ENCODE measurements around the gene CEACAM19. TPM values are rescaled to one million over a fixed set of nuclear protein-coding genes. Genes with fewer than 3 reads are reported as not detected.
"Not testable (repeated sequence)": the region's sequence is repeated elsewhere in the genome, so short reads cannot be mapped to it uniquely, and the experiment has no call there.

Gene CEACAM19
- total RNA-seq, 1 donor from 2014 or later: 25.8 TPM

DNA sequence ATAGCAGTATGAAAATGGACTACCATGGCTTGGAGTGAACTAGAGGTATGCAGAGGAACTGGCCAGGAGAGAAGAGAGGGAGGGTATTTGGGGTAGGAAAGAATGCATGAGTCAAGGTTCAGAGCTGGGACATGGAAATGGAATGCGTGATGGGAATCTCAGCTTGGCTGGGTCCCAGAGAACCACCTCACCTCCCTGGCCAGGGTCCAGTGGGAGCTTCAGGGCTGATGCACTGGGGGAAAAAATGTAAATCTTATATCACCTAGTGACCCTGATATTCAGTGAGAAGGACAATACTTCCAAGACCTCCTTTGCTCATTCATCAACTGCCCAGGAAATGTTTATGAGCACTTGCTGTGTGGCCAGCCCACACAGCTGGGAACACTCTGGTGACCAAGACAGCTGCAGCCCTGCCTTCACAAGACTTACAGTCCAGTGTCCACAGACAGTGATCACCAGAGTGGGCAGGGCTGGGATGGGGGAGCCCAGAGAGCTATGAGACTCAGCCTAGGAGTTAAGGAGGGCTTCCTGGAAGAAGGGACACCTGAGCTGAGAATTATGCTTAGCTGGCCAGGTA is 45.1 kb upstream of the CEACAM19 start:
- H3K4me1 Mint-ChIP-seq (ENCODE audit: low read depth): peaks cover 1% of the 10 kb centered on the region
- no peaks in the 10 kb centered on the region for H3K9me3 Mint-ChIP-seq (ENCODE audit: low read depth)
- H3K27me3 Mint-ChIP-seq: no peaks in the 10 kb centered on the region
- DNase-seq (ENCODE audit: low spot score, unreplicated experiment): no peak
- H3K27ac Mint-ChIP-seq: peak overlapping the region; percentile 29
- H3K4me3 Mint-ChIP-seq (ENCODE audit: low read depth): no peak overlapping the region
- peaks cover 5% of the 10 kb centered on the region for H3K36me3 Mint-ChIP-seq (ENCODE audit: insufficient read depth)
- TF ChIP-seq, protein P1, sequence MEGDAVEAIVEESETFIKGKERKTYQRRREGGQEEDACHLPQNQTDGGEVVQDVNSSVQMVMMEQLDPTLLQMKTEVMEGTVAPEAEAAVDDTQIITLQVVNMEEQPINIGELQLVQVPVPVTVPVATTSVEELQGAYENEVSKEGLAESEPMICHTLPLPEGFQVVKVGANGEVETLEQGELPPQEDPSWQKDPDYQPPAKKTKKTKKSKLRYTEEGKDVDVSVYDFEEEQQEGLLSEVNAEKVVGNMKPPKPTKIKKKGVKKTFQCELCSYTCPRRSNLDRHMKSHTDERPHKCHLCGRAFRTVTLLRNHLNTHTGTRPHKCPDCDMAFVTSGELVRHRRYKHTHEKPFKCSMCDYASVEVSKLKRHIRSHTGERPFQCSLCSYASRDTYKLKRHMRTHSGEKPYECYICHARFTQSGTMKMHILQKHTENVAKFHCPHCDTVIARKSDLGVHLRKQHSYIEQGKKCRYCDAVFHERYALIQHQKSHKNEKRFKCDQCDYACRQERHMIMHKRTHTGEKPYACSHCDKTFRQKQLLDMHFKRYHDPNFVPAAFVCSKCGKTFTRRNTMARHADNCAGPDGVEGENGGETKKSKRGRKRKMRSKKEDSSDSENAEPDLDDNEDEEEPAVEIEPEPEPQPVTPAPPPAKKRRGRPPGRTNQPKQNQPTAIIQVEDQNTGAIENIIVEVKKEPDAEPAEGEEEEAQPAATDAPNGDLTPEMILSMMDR (IDR thresholded peaks at IDR 0.05; ENCODE audit: unreplicated experiment): no peak

DNA sequence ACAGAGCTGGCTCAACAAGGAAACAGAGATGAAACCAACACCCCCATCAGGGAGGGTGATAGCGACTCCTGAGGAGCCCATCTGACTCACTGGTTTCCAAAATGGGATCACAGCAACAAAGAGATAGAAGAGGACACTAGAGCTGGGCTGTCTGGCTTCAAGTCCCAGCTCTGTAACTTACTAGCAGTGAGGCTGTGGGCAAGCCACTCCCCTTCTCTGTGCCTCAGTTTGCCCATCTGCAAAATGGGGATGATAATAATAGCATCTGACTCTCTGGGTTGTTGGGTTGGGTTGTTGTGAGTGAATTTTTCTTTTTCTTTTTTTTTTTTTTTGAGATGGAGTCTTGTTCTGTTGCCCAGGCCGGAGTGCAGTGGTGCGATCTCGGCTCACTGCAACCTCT is 43.7 kb upstream of the CEACAM19 start:
- Mint-ChIP-seq H3K4me1 (ENCODE audit: low read depth) (peaks cover 1% of the 10 kb centered on the region), H3K9me3 (ENCODE audit: low read depth) (no peaks in the 10 kb centered on the region), H3K27me3 (no peaks in the 10 kb centered on the region), H3K36me3 (ENCODE audit: insufficient read depth) (peaks cover 5% of the 10 kb centered on the region), H3K4me3 (ENCODE audit: low read depth) (no peak overlapping the region), H3K27ac (no peak overlapping the region)
- DNase-seq (ENCODE audit: low spot score, unreplicated experiment): no peak
- TF ChIP-seq, protein P1 (IDR thresholded peaks at IDR 0.05; ENCODE audit: unreplicated experiment): no peak

DNA sequence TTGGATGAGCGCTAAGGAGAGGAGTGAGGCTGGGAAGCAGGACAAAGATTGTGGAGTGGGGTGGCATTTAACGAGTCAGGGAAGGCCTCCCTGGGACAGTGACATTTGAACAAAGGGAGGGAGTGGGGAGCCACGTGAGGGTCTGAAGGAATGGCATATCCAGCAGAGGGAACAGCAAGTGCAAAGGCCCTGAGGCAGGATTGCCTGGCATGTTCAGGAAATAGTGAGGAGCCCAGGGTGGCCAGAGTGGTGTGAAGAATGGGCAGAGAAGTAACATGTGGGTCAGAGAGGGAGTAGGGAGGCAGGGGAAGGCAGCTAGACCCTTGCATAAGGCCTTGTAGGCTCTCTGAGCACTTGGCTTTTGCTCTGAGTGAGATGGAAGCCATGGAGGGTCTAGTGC is 42.5 kb upstream of the CEACAM19 start:
- Mint-ChIP-seq H3K36me3 (ENCODE audit: insufficient read depth) (peaks cover 5% of the 10 kb centered on the region), H3K27ac (no peak overlapping the region), H3K27me3 (no peaks in the 10 kb centered on the region), H3K4me1 (ENCODE audit: low read depth) (peaks cover 8% of the 10 kb centered on the region), H3K9me3 (ENCODE audit: low read depth) (no peaks in the 10 kb centered on the region), H3K4me3 (ENCODE audit: low read depth) (no peak overlapping the region)
- TF ChIP-seq, protein P1 (IDR thresholded peaks at IDR 0.05; ENCODE audit: unreplicated experiment): no peak
- no peak for DNase-seq (ENCODE audit: low spot score, unreplicated experiment)

DNA sequence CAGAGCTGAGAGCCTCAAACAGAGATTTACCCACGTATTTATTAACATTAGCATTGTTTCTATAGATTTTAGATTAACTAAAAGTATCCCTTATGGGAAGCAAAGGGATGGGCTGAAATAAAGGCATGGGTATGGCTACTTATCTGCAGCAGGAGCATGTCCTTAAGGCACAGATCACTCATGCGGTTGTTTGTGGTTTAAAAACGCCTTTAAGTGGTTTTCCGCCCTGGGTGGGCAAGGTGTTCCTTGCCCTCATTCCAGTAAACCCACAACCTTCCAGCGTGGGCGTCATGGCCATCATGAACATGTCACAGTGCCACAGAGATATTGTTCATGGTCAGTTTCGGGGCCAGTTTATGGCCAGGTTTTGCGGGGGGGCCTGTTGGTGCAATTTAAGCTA is 39.7 kb upstream of the CEACAM19 start:
- H3K4me1 Mint-ChIP-seq (ENCODE audit: low read depth): peaks cover 23% of the 10 kb centered on the region
- not testable (repeated sequence) for H3K27me3 Mint-ChIP-seq; H3K27ac Mint-ChIP-seq; H3K36me3 Mint-ChIP-seq (ENCODE audit: insufficient read depth); H3K9me3 Mint-ChIP-seq (ENCODE audit: low read depth); H3K4me3 Mint-ChIP-seq (ENCODE audit: low read depth); DNase-seq (ENCODE audit: low spot score, unreplicated experiment)

DNA sequence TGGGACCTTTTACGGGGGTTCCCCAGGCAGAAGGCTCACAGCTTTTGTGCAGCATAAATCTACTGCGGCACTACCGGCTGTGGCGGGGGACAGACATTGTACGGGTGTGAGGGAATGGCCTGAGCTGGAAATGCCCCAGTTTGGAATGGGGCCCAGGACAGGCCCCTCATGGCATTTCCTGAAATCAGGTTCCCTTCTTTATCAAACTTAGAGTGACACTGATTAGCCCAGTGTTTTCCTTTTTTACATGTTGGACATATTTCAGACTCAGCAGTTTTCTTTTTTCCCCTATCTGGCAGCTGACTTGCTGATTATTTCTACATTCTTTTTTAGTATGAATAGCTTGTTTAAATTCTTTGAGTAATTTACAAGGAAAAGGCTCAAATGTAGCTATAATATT is 37.2 kb upstream of the CEACAM19 start:
- DNase-seq (ENCODE audit: low spot score, unreplicated experiment); H3K9me3 Mint-ChIP-seq (ENCODE audit: low read depth); H3K36me3 Mint-ChIP-seq (ENCODE audit: insufficient read depth); H3K27me3 Mint-ChIP-seq; H3K4me3 Mint-ChIP-seq (ENCODE audit: low read depth): not testable (repeated sequence)
- H3K27ac Mint-ChIP-seq: peak overlapping the region; percentile 78
- H3K4me1 Mint-ChIP-seq (ENCODE audit: low read depth): peaks cover 29% of the 10 kb centered on the region

DNA sequence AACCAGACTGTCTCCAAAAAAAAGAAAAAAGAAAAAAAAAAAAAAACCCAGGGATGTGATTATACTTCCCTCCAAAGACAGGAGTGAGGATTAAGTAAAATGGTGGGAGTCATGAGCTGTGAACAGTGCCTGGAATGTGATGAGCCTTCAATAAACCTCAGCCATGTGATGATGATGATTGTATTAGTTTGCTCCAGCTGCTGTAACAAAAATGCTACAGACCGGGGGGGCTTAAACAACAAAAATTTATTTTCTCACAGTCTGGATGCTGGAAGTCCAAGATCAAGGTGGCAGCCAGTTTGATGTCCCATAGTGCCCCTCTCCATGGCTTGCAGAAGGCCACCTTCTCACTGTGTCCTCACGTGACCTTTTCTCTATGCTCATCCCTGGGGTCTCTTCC is 36.5 kb upstream of the CEACAM19 start:
- TF ChIP-seq, protein P1 (IDR thresholded peaks at IDR 0.05; ENCODE audit: unreplicated experiment): no peak
- Mint-ChIP-seq H3K4me3 (ENCODE audit: low read depth) (no peak overlapping the region), H3K36me3 (ENCODE audit: insufficient read depth) (no peaks in the 10 kb centered on the region), H3K27ac (no peak overlapping the region), H3K9me3 (ENCODE audit: low read depth) (no peaks in the 10 kb centered on the region), H3K27me3 (no peaks in the 10 kb centered on the region), H3K4me1 (ENCODE audit: low read depth) (peaks cover 37% of the 10 kb centered on the region)
- DNase-seq (ENCODE audit: low spot score, unreplicated experiment): no peak

Data from progenitor cell of endocrine pancreas (in vitro differentiated cells).